ENCODE data around the gene MAEA. TPM values are rescaled to one million over a fixed set of nuclear protein-coding genes. Genes with fewer than 3 reads are reported as not detected.

Gene MAEA
- total and polyA plus RNA-seq, 10 of the 15 experiments (the other 5 are each of a cell fraction or from before 2014, with no cell fraction given), result 3.6 to 67.1 (median 54.6) TPM

DNA sequence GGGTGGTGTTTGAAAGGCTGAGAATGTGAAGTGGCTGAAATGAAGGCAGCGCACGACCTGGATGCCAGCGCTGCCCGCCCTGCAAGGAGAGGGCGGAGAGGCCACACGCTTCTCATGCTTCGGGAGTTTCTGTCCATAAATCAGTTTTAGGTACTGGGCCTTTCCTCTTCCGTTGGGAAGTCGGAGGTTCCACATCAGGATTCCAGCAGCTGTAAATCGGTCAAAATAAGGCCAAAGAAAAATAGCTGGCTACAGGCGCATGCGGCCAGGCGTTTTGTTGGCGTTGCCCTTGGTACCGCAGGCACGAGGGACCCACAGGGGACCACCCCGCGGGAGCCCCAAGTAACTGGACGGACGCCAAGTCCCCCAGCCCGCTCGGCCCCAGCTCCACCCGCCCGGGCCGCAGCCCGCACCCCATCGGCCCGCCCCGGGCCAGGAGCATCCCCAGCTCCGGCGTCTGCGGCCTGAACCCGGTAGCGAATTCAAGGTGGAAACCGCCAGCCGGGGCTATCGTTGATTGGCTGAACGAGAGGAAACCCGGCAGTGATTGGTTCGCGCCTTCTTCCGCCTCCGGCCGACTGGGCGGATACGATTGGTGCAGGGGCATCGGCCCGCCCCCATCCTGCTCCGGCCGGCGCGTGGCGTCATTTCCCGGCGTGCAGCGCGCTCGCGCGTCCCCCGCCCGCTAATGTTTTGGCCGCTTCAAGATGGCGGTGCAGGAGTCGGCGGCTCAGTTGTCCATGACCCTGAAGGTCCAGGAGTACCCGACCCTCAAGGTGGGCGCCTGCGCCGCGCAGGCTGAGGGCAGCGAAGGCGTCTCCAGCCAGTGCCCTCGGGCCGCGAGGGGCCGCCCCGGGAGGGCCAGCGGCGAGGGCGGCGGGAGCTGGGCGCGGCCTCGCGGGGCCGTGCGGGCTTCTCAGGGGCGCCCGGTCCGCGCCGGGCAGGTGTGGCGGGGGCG, at the start of gene MAEA (continued):
- TF ChIP-seq TAF1 (IDR thresholded peaks at IDR 0.05; ENCODE audit: borderline replicate concordance, low read depth, low read length), result peak; percentile 85
- TF ChIP-seq RUNX3 (IDR thresholded peaks at IDR 0.05; ENCODE audit: low read length), result peak; percentile 74
- TF ChIP-seq POLR2AphosphoS2 (IDR thresholded peaks at IDR 0.05; ENCODE audit: low read depth, low read length), result peak; percentile 51; the same call in 1 of the 2 replicates
- no peak for TF ChIP-seq KLF5 (IDR thresholded peaks at IDR 0.05; ENCODE audit: partially characterized antibody)
- no peak for TF ChIP-seq ZNF217 (IDR thresholded peaks at IDR 0.05)
- no peak for TF ChIP-seq BMI1 (IDR thresholded peaks at IDR 0.05; ENCODE audit: borderline replicate concordance)
- no peak for TF ChIP-seq ASH2L (IDR thresholded peaks at IDR 0.05; ENCODE audit: borderline replicate concordance, low read depth)
- no peak for TF ChIP-seq WRNIP1 (IDR thresholded peaks at IDR 0.05; ENCODE audit: borderline replicate concordance, low read depth, low read length)
- TF ChIP-seq, protein P1, sequence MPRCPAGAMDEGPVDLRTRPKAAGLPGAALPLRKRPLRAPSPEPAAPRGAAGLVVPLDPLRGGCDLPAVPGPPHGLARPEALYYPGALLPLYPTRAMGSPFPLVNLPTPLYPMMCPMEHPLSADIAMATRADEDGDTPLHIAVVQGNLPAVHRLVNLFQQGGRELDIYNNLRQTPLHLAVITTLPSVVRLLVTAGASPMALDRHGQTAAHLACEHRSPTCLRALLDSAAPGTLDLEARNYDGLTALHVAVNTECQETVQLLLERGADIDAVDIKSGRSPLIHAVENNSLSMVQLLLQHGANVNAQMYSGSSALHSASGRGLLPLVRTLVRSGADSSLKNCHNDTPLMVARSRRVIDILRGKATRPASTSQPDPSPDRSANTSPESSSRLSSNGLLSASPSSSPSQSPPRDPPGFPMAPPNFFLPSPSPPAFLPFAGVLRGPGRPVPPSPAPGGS (IDR thresholded peaks at IDR 0.05; ENCODE audit: borderline replicate concordance, insufficient read depth, low read depth, low read length, poor library complexity, severe bottlenecking), result peak; percentile 34
- TF ChIP-seq MXI1 (IDR thresholded peaks at IDR 0.05; ENCODE audit: low read depth, low read length), result peak; percentile 82; the same call in 1 of the 2 replicates
- TF ChIP-seq POLR2AphosphoS5 (IDR thresholded peaks at IDR 0.05; ENCODE audit: low read length), result peak; percentile 78
- no peak for TF ChIP-seq SREBF2 (IDR thresholded peaks at IDR 0.05; ENCODE audit: low read length)
- TF ChIP-seq ZNF622 (IDR thresholded peaks at IDR 0.05), result no peak
- no peak for TF ChIP-seq EP300 (IDR thresholded peaks at IDR 0.05; ENCODE audit: borderline replicate concordance in 1 of 2, control insufficient read depth in 1 of 2, low read depth in 2 of 2, low read length in 2 of 2)
- TF ChIP-seq SMAD1 (IDR thresholded peaks at IDR 0.05; ENCODE audit: low read depth, partially characterized antibody), result no peak
- TF ChIP-seq NRF1 (conservative IDR thresholded peaks at IDR 0.05; ENCODE audit: low read depth, low read length), result no peak
- TF ChIP-seq FOS (IDR thresholded peaks at IDR 0.05; ENCODE audit: borderline replicate concordance, extremely low read depth, insufficient read length), result peak; percentile 70
- no peak; the same call in 1 of the 2 replicates for TF ChIP-seq RB1 (IDR thresholded peaks at IDR 0.05; ENCODE audit: borderline replicate concordance)
- TF ChIP-seq NBN (IDR thresholded peaks at IDR 0.05), result no peak
- peak; percentile 88 for TF ChIP-seq GABPA (IDR thresholded peaks at IDR 0.05; ENCODE audit: low read depth)
- TF ChIP-seq ATF7 (IDR thresholded peaks at IDR 0.05; ENCODE audit: low read depth), result peak; percentile 67
- TF ChIP-seq NR2C2 (IDR thresholded peaks at IDR 0.05; ENCODE audit: borderline replicate concordance, control insufficient read depth, insufficient read length, low read depth), result no peak
- TF ChIP-seq SUZ12 (IDR thresholded peaks at IDR 0.05; ENCODE audit: unreplicated experiment), result no peak
- no peak for TF ChIP-seq ESRRA (IDR thresholded peaks at IDR 0.05; ENCODE audit: low read length)
- TF ChIP-seq, protein P2, sequence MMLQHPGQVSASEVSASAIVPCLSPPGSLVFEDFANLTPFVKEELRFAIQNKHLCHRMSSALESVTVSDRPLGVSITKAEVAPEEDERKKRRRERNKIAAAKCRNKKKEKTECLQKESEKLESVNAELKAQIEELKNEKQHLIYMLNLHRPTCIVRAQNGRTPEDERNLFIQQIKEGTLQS (IDR thresholded peaks at IDR 0.05; ENCODE audit: borderline replicate concordance, extremely low read depth, low read depth, low read length), result no peak
- no peak for TF ChIP-seq ZNF384 (IDR thresholded peaks at IDR 0.05; ENCODE audit: borderline replicate concordance, low read depth, low read length)
- peak; percentile 46; the same call in 1 of the 2 replicates for TF ChIP-seq PAX5 (IDR thresholded peaks at IDR 0.05; ENCODE audit: borderline replicate concordance, low read depth, low read length)
- peak; percentile 23; the same call in 1 of the 2 replicates for TF ChIP-seq CBFB (IDR thresholded peaks at IDR 0.05; ENCODE audit: low read depth)
- TF ChIP-seq CREB1 (IDR thresholded peaks at IDR 0.05; ENCODE audit: low read depth), result peak; percentile 93

Data from GM12878 (cell line).